Thoracic aorta (tissue), 2 donors: ENCODE results near the gene FBXL15. TPM values are rescaled to one million over a fixed set of nuclear protein-coding genes. Genes with fewer than 3 reads are reported as not detected.

Experiments
- ATAC-seq: fragments of 150-250 bp; one replicate; pipeline ENCODE4 v1.8.0; 2017; ENCODE audit warnings: low read depth; ENCODE audit not compliant: insufficient number of reproducible peaks, low FRiP score
- DNase-seq: peaks from one replicate; pipeline ENCODE4 v3.0.0-alpha.2; 2020; ENCODE audit warnings: low spot score
- H3K27ac ChIP-seq, 2 donors: fragments of 200-600 bp; sonication (generic); 1 replicate in 1 of 2; 2 replicates in 1 of 2; pipeline ENCODE4 v1.5.1; 2016; ENCODE audit warnings: mild to moderate bottlenecking in 2 of 2, moderate library complexity in 2 of 2
- H3K27me3 ChIP-seq: fragments of 200-600 bp; sonication (generic); replicated peaks from 2 replicates; pipeline ENCODE4 v1.6.0; 2016; ENCODE audit warnings: mild to moderate bottlenecking; ENCODE audit not compliant: insufficient read depth
- H3K36me3 ChIP-seq: fragments of 200-600 bp; sonication (generic); one replicate; pipeline ENCODE4 v1.5.1; 2016
- H3K4me1 ChIP-seq, 2 donors: fragments of 200-600 bp; sonication (generic); 1 replicate in 1 of 2; 2 replicates in 1 of 2; pipeline versions ENCODE4 v1.5.1 to v1.6.0; 2016; ENCODE audit warnings: low read depth in 2 of 2, mild to moderate bottlenecking in 1 of 2; ENCODE audit not compliant: control insufficient read depth in 1 of 2
- H3K4me3 ChIP-seq: fragments of 200-600 bp; sonication (generic); 2 replicates; pipeline ENCODE4 v1.5.1; 2016; ENCODE audit warnings: mild to moderate bottlenecking
- H3K9me3 ChIP-seq: fragments of 200-600 bp; sonication (generic); 2 replicates; pipeline ENCODE4 v1.5.1; 2016
- CTCF ChIP-seq: fragments of 200-600 bp; sonication (generic); IDR thresholded peaks from one replicate; pipeline ENCODE4 v1.5.1; 2019; ENCODE audit warnings: antibody characterized with exemption
- total RNA-seq, 2 donors: library from RNA; depleted of rRNA; stranded (reverse); fragments of >200 nt; gene quantifications; one replicate each; pipeline versions ENCODE4 v1.1.0 to v1.2.3, GENCODE V29; 2016

FBXL15 gene
- total RNA-seq, 2 donors from 2014 or later = 19.8 to 24.0 TPM

DNA sequence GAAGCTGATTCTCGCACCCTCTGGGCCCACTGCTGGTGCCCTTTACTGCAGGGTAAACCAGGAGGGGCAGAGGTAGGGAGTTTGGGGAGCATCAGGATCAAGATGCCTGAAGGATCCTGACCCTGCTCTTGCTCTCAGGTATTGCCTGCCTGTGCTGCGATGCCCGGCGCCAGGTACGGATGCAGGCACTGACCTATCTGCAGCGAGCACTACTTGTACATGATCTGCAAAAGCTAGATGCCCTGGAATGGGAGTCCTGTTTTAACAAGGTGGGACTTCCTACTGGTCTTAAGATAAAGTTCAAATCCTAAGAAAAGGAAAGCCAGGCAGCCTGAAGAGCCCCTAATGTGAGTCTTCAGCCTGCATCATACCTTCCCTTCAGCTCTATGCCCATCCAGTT, 41.3 kb upstream of the FBXL15 start:
- no peaks in the 10 kb centered on the region for H3K27me3 ChIP-seq
- peaks cover 57% of the 10 kb centered on the region for H3K36me3 ChIP-seq
- no peaks in the 10 kb centered on the region for H3K9me3 ChIP-seq
- no peak overlapping the region for H3K4me3 ChIP-seq
- no peak overlapping the region for H3K27ac ChIP-seq
- DNase-seq = no peak
- no peak for ATAC-seq
- no peak for TF ChIP-seq CTCF
- no peaks in the 10 kb centered on the region for H3K4me1 ChIP-seq

DNA sequence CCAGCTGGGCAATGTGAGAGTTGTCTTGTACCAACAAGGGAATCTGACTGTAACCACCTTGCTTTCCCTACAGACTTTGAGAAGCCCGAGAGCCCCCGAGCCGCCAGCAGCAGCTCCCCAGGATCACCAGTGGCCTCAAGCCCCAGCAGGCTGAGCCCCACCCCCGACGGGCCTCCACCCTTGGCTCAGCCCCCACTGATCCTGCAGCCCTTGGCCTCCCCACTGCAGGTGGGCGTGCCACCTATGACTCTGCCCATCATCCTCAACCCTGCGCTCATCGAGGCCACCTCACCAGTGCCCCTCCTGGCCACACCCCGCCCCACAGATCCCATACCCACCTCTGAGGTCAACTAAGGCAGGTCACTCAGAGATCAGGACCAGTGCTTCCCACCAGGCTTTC, 38.7 kb upstream of the FBXL15 start:
- TF ChIP-seq CTCF = no peak
- ATAC-seq = no peak
- Histone ChIP-seq H3K27me3 (no peaks in the 10 kb centered on the region), H3K9me3 (no peaks in the 10 kb centered on the region), H3K4me1 (peaks cover 5 to 9% of the 10 kb centered on the region in 2 donors), H3K27ac (no peak overlapping the region), H3K4me3 (no peak overlapping the region), H3K36me3 (peaks cover 40% of the 10 kb centered on the region)
- no peak for DNase-seq

DNA sequence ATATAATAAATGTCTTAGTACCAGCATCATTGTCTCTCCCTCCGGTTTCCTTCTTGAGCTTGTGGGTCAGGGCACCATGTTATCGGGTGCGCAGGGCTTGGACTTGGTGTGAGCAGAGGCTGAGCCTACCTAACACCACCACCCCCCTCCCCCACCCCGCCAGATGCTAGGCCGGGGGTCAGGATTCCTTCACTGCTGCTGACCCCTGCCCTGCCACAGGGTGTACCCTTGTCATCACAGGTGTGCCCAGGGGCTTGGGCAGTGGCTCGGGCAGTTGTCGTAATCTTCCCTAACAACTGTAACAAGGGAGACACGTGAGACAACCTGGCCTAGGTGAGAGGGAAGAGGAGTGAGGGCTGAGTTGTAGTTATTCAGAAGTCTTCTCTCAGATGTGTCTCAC, 37.8 kb upstream of the FBXL15 start:
- Histone ChIP-seq H3K9me3 (no peaks in the 10 kb centered on the region), H3K27me3 (no peaks in the 10 kb centered on the region), H3K4me3 (no peak overlapping the region), H3K27ac (no peak overlapping the region), H3K36me3 (peaks cover 39% of the 10 kb centered on the region), H3K4me1 (peaks cover 5 to 9% of the 10 kb centered on the region in 2 donors)
- no peak for TF ChIP-seq CTCF
- ATAC-seq (no peak), DNase-seq (no peak)

GRCh38 chr10:102384053-102384452, 36.6 kb upstream of the FBXL15 start:
- H3K4me1 ChIP-seq = peaks cover 5 to 9% of the 10 kb centered on the region in 2 donors
- H3K27me3 ChIP-seq = no peaks in the 10 kb centered on the region
- H3K9me3 ChIP-seq = no peaks in the 10 kb centered on the region
- no peak overlapping the region for H3K4me3 ChIP-seq
- DNase-seq (no peak), ATAC-seq (no peak)
- TF ChIP-seq CTCF = no peak
- H3K36me3 ChIP-seq = peaks cover 29% of the 10 kb centered on the region
- H3K27ac ChIP-seq = no peak overlapping the region

DNA sequence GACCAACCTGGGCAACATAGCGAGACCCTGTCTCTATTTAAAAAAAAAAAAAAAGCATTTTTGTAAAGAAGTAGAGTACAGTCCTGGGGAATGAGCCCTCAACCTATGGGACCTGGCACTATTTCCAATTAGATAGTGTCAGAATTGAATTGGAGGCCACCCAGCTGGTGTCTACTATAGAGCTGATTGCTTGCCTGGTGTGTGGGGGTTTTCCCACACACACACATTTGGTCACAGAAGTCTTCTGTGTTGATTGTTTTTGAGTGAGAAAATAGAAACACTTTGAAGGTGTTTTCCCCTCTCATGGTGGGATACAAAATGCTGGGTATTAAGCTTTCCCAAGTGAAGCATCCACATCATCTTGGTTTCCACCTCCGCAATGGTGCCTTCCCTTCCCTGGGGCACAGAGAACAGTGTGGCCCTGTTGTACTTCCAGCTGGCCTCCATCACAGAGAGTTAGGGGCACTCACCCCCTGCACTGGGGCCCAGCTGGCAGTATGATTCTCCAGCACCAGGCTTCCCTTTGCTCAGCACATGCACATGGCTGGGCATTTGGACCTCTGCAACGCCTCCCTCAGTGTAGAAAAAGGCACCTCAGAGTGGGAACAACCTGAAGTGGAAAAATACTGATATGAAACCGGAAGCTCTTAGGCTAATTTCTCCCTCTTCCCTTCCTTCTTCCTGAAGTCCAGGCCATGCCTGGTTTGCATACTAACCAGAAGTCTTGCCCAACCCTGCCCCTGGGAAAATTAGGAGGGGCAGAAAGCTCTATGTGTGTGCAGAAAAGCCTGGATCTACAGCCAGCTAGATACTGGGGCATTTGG, 35.8 kb upstream of the FBXL15 start:
- Histone ChIP-seq H3K27me3 (no peaks in the 10 kb centered on the region), H3K9me3 (no peaks in the 10 kb centered on the region), H3K4me3 (no peak overlapping the region), H3K27ac (peak overlapping the region in 1 of 2 donors; percentile 17), H3K36me3 (peaks cover 22% of the 10 kb centered on the region), H3K4me1 (peaks cover 5 to 9% of the 10 kb centered on the region in 2 donors)
- ATAC-seq = no peak
- no peak for DNase-seq
- TF ChIP-seq CTCF = no peak
